Activated naive CD8-positive, alpha-beta T cell treated with anti-CD3 and anti-CD28 coated beads, Interleukin-2, amount 50 U/mL, for 16 hours (primary cell): ENCODE data around the gene ALDH1A3.
"Not testable (repeated sequence)": the region's sequence is repeated elsewhere in the genome, so short reads cannot be mapped to it uniquely, and the experiment has no call there.

Experiments
- DNase-seq: peaks from one replicate; pipeline ENCODE4 v3.0.0-alpha.2; 2020; ENCODE audit warnings: low read depth, low spot score

Gene ALDH1A3

DNA sequence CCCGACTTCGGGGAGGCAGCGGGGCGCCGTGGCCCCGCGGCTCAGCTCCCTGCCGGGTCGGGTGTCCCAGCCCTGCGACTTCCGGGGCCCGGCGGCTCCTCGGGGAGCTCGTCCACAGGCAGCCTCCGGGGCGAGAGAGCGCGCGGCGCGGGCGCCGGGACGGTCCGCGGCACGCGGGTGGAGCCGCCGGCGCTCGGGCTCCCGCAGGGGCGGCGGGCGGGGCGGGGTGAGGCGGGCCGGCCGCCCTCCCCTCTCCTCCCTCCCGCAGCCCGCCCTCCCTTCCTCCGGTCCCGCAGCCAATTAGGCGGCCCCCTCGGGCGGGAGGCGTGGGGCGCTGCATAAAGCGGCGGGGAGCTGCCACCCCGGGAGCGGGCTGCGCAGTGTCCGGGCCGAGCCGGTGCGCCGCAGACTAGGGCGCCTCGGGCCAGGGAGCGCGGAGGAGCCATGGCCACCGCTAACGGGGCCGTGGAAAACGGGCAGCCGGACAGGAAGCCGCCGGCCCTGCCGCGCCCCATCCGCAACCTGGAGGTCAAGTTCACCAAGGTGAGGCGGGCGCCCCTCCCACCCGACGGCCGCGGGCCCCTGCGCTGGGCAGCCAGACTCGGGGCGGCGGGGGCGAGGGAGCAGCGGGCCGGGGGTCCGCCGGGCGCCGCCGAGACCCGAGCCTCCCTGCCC, at the start of gene ALDH1A3:
ALDH1A3 (plus strand) TSS at position 368 of the 675 bp plus-strand sequence; CDS start at position 445, 77 bp downstream.
- no peak for DNase-seq

- no peak for DNase-seq
These were observed 48.2 kb upstream of the ALDH1A3 start for GRCh38 chr15:100831467-100831866.

DNA sequence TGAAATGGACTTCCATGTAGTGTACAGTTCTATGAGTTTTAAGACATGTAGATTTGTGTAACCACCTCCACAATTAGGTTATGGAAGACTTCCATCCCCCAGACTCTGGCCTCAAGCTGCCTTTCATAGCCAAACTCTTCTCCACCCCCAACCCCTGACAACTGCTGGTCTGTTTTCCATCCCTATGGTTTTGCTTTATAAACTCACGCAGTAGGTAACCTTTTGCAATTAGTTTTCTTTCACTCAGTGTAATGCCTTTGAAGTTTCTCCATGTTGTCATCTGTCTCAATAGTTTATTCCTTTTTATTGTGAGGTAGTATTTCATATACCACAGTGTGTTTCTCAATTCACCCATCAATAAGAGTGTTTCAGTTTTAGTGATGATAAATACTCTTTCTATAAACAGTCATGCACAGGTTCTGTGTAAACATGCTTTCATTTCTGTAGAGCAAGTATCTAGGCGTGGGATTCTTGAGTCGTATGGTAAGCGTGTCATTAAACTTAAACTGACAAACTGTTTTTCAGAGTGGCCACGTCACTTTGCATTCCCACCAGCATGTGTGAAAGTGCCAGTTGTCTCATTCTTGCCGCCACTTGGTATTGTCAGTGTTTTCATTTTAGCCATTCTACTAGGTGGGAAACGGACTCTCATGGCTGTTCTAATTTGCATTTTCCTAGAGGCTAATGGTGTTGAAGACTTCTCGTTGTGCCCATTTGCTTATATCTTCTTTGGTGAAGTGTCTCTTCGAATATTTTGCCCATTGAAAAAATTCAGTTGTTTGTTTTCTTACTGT, 47.3 kb upstream of the ALDH1A3 start:
- DNase-seq, result no peak

DNA sequence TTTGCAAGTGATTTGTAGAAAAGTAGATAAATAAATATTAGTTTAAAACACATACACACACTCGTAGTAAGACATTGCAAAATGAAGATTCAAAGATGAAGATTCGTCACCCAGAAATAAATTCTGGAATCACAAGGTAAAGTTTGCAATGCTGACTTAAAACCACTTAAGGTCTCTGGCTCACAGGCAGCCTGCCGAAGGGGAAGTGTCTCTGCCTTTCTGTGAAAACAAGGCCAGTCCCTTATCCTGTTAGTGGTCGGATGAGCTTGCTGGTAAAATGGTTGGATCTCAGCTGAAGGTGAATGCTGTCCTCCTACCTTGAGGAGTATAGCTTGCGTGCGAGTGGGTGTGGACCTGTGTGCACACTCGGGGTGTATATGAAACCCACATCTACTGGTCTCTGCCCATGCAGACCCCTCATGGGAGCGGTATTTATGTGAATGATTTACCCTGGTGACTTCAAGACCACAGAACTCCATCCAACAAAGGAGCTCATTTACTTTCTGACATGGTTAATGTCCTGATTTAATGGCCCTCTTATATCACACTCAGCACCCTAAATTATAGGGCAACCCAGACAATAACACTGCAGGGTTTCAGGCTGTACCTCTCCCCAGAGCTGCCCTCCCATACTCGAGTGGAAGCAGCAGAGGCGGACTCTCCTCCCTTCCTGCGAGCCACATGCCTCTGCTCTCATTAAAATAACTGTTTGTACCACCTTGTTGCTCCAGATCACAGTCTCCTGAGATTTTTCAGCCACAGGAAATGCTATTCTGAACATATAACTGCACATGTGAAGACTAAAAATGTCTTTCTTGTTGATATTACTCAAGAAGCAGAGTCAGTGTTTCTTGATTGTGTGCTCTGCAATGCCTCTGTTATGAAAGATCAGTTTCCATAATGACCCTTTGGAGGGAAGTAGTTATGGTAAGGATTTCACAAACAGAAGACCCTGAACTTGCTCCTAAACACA, 45.9 kb upstream of the ALDH1A3 start:
- DNase-seq, result no peak

- no peak for DNase-seq
These were observed 44.9 kb upstream of the ALDH1A3 start for GRCh38 chr15:100834731-100835130.

- no peak for DNase-seq
These were observed 44.0 kb upstream of the ALDH1A3 start for GRCh38 chr15:100835636-100836035.

- no peak for DNase-seq
These were observed 43.1 kb upstream of the ALDH1A3 start for GRCh38 chr15:100836501-100836900.

DNA sequence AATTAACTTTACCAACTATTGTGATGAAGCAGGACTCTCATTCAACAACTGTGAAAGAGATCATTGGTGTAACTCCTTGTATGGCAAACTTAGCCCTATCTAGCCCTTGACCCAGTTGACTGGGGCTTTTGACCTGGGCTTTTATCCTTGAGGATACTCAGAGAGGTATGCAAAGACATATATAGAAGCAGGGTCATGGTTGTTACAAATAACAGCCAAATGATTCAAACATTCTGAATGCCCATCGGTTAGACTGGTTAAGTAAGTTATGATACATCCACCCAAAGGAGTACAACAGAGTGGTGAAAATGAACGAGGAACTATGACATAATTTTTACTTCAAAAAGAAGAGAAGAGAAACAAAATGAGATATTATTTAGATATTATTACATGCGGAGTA, 38.2 kb upstream of the ALDH1A3 start:
- DNase-seq, result no peak

DNA sequence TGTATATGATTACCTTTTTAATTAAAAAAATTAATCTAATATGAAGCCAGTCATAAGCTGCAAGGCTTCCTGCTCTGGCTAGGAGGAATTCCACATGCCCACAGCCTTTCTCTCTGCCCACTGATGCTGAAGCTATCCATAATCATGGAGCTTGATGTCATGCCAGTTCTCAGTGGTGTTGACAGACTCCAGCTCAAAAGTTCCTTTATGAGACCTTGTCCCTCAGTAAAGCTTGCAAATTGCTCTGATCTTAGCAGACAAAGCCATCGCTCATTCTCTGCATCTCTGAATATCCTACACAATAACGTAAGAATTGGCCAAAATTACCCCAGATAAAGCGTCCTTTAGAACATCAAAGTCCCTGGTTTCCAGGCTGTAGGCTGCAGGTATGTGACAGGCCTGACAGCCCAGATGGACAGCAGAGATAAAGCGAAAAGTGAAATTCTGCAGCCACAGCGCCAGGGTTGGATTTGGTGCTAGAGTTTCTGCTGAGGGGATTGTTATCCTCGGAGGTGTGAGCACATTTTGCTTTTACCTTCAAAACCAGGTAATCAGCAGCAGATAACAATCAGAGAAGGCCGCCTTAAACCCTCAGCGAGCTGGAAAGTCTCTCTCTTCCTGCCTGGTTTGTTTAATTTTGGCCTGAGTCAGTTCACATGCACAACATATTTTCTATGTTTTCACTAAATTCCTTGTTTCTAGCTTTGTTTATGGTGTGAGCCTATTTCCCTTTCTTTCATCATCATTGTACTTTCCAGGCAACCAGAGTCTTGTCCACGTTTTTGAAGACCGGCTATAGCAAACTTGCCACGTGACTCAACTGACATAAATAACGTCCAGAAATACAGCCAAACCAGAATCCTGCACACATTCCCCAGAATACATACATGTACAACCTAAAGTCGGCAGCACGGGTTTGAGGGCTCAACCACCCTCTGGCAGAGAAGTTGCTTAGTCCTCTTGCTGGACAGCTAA, 36.6 kb upstream of the ALDH1A3 start:
- no peak for DNase-seq

- DNase-seq, result no peak
These were observed 35.5 kb upstream of the ALDH1A3 start for GRCh38 chr15:100844167-100844566.

- DNase-seq, result no peak
These were observed 34.9 kb upstream of the ALDH1A3 start for GRCh38 chr15:100844778-100845177.

- DNase-seq, result no peak
These were observed 32.4 kb upstream of the ALDH1A3 start for GRCh38 chr15:100847194-100847593.

DNA sequence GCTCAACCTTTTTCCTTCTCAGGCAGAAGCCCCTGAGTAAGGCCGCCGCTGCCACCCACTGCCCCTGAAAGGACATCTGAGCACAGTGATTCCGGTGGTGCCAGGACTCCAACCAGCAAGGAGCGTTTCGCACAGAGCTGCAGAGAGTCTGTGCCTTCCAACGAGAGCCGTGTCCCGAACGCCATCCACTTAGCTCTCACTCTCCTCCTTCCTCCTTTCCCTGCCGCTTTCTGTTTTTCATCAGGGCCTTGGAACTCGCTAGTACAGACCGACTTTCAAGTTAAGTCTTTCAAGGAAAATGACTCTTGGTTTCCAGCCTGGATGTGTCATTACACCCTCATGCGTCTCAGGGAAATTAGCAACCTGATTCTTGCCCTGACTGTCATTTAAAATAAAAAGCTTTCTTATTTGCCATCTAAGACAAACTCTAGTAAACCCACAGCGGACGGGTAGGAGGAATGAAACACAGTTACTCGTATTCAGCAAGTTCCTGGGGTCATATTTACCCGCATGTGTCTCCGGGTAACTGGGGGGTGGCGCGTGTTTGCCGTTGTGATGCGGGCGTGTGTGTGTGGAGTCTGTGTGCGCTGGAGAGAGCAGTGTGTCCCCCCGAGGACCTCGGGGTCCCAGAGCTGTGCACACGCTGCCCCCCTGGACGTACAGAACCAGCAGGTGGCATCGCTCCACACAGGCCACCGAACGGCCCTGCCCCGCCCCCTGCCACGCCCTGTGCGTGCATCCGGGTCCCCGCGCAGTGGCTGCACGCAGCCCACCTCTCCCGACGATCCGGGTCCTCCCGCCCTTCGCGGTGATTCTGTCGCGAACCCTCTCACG, 30.4 kb upstream of the ALDH1A3 start:
- peak; percentile 21 for DNase-seq

GRCh38 chr15:100849855-100850218, 29.8 kb upstream of the ALDH1A3 start:
- no peak for DNase-seq

- not testable (repeated sequence) for DNase-seq
These were observed 28.1 kb upstream of the ALDH1A3 start for GRCh38 chr15:100851428-100852015.

DNA sequence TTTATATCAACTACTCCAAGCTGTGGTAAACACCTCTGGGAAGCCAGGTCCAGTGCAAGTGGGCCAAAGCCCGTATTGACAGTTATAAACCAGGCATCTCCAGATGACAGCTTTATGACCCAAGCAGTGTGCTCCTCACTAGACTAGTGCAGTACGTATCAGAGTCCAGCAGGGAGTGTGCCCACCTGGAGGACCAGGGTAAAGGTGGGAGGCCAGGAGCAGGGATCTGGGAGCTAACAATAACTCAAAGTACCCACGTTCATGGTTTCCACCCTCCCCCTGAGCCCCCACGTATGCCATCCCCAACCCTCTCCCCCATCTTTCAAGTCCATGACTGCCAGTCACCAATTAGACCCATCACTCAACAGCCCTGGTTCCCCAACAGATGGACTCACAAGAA, 27.0 kb upstream of the ALDH1A3 start:
- DNase-seq, result no peak

DNA sequence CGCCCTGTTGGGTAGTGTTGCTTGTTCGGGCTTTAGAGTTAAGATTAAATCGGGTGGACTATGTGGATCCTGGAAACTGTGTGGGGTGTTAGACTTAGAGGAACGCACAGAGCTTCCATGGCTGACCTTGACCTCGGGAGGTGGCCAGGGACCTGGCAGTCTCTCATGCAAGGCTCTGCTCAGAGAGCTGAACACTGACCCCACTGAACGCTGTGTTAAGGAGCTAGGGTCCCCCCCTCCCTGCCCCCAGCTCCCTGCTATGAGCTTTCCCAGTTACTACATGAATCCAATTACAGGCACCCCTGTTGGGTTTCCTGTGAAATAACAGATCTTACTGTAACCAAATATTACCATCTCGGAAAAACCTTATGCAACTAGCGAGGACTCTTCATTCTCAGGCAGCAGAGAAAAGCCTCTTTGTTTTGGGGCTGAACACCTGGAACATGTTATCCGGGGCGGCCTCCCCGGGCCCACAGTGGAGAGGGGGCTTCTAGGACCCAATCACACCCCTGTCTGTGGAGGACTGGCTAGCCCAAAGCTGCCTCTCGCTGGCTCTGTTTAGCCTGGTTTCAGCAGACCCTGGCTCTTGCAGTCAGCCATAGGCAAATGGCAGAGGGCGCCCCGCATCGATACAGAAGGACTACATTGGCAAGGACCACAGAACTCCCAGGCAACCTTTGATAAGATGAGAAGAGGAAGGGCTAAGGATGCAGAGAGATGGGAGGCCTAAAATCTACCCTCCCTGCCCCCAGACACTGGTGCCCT, 25.8 kb upstream of the ALDH1A3 start:
- no peak for DNase-seq

DNA sequence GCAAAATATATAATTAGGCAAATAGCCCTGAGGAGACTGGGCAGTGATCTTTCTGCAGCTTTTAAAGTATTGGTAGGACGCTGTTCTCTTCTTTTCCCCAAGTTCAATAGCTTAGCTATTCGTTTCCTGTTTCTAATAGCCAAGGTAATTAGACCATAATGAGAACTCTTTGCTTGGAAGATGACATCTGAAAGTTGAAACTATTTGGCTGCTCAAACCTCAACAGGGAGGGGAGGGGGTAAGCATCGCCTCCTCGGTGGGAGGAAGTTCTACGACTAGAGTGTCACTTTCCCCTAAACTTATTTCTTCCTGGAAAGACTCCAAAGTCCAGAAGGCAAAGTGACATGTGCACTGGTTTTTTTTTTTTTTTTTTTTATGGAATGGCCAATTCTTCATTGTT, 22.8 kb upstream of the ALDH1A3 start:
- no peak for DNase-seq

DNA sequence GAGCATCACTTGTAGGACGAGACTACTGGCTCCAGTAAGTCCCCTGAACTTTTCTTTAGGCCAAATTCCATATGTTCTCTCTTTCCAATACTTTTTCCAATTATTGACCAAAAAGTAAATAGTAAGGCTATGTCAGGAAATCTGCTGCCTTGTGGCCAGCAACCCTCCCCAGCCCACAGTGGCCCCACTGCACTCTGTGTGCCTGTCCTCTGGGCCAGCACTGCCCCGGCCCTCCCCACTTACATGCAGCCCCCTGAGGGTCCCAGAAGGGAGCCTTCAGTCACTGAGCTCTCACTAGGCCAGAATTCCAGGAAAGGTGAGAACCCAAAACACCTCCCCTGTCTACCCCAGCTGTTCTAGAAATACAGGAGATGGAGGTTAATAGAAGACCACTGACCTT, 21.3 kb upstream of the ALDH1A3 start:
- no peak for DNase-seq
